HEK293 (cell line): ENCODE data around the gene MTIF2.

Source experiments
- CTCF ChIA-PET: fragments of 350-600 bp; formaldehyde crosslinking; extraction: SDS; loops from one replicate; lab custom pipeline; 2021; ENCODE audit warnings: antibody characterized with exemption; lab: Yijun Ruan, JAX
- POLR2A ChIA-PET: fragments of 300-600 bp; formaldehyde crosslinking; extraction: SDS; loops from one replicate; lab custom pipeline; 2020; ENCODE audit warnings: antibody characterized with exemption, inconsistent platforms; lab: Yijun Ruan, JAX
- H3K27ac ChIP-seq: fragments of 200-500 bp; sonication (Bioruptor generic); 2 replicates; pipeline ENCODE4 v1.5.1; 2014; ENCODE audit warnings: low read depth, low read length, control low read depth, inconsistent platforms; ENCODE audit errors: extremely low read depth
- H3K36me3 ChIP-seq, 2 experiments: fragments of 200-500 bp in 1 of 2; sonication (Bioruptor generic) in 1 of 2; 1 replicate in 1 of 2; 2 replicates in 1 of 2; pipeline ENCODE4 v1.5.1; 2014 to 2017; ENCODE audit warnings: inconsistent platforms in 2 of 2, low read length in 2 of 2; ENCODE audit not compliant: control insufficient read depth in 2 of 2, insufficient read depth in 1 of 2
- H3K4me1 ChIP-seq: fragments of 200-500 bp; sonication (Bioruptor generic); 2 replicates; pipeline ENCODE4 v1.5.1; 2014; ENCODE audit warnings: mild to moderate bottlenecking, low read length, inconsistent platforms; ENCODE audit not compliant: control insufficient read depth, insufficient read depth
- H3K4me3 ChIP-seq: 2 replicates; pipeline ENCODE4 v1.5.1; 2011; ENCODE audit warnings: low read depth, mild to moderate bottlenecking, control low read depth, low read length, moderate library complexity
- H3K9me3 ChIP-seq: fragments of 200-500 bp; sonication (Bioruptor generic); 2 replicates; pipeline ENCODE4 v1.5.1; 2014; ENCODE audit warnings: low read depth, low read length, inconsistent platforms; ENCODE audit not compliant: control insufficient read depth, insufficient read depth
- KLF9 ChIP-seq: fragments of 450-650 bp; formaldehyde crosslinking; IDR thresholded peaks from 2 replicates; pipeline ENCODE4 v1.5.1; 2016; ENCODE audit warnings: missing biosample characterization, missing genetic modification characterization, low read depth
- ZFP37 ChIP-seq: fragments of 450-650 bp; formaldehyde crosslinking; IDR thresholded peaks from 2 replicates; pipeline ENCODE4 v1.5.1; 2016; ENCODE audit warnings: missing biosample characterization, missing genetic modification characterization
- ZIC2 ChIP-seq: fragments of 450-650 bp; formaldehyde crosslinking; IDR thresholded peaks from 2 replicates; pipeline ENCODE4 v1.5.1; 2016; ENCODE audit warnings: missing biosample characterization, missing genetic modification characterization
- ZNF121 ChIP-seq: fragments of 450-650 bp; formaldehyde crosslinking; IDR thresholded peaks from 2 replicates; pipeline ENCODE4 v1.5.1; 2016; ENCODE audit warnings: missing biosample characterization, missing genetic modification characterization
- ZNF174 ChIP-seq: fragments of 450-650 bp; formaldehyde crosslinking; IDR thresholded peaks from 2 replicates; pipeline ENCODE4 v1.5.0; 2017; ENCODE audit warnings: missing biosample characterization, mild to moderate bottlenecking, missing genetic modification characterization
- ZNF24 ChIP-seq: fragments of 450-650 bp; formaldehyde crosslinking; IDR thresholded peaks from 2 replicates; pipeline ENCODE4 v1.5.1; 2016; ENCODE audit warnings: missing biosample characterization, missing genetic modification characterization
- ZNF501 ChIP-seq: fragments of 450-650 bp; formaldehyde crosslinking; IDR thresholded peaks from 2 replicates; pipeline ENCODE4 v1.5.1; 2016; ENCODE audit warnings: missing biosample characterization, missing genetic modification characterization
- ZNF596 ChIP-seq: fragments of 450-650 bp; IDR thresholded peaks from 2 replicates; pipeline ENCODE4 v1.5.0; 2018; ENCODE audit warnings: missing biosample characterization, mild to moderate bottlenecking, missing genetic modification characterization, moderate library complexity
- TF ChIP-seq, protein P1 (sequence below): fragments of 450-650 bp; formaldehyde crosslinking; IDR thresholded peaks from 2 replicates; pipeline ENCODE4 v1.5.1; 2016; ENCODE audit warnings: missing biosample characterization, missing genetic modification characterization
- TF ChIP-seq, protein P2 (sequence below): fragments of 450-650 bp; formaldehyde crosslinking; IDR thresholded peaks from 2 replicates; pipeline ENCODE4 v1.5.1; 2017; ENCODE audit warnings: missing biosample characterization, missing genetic modification characterization
- TF ChIP-seq, protein P3 (sequence below): fragments of 450-650 bp; formaldehyde crosslinking; IDR thresholded peaks from 2 replicates; pipeline ENCODE4 v1.5.1; 2016; ENCODE audit warnings: missing biosample characterization, missing genetic modification characterization

Gene MTIF2

DNA sequence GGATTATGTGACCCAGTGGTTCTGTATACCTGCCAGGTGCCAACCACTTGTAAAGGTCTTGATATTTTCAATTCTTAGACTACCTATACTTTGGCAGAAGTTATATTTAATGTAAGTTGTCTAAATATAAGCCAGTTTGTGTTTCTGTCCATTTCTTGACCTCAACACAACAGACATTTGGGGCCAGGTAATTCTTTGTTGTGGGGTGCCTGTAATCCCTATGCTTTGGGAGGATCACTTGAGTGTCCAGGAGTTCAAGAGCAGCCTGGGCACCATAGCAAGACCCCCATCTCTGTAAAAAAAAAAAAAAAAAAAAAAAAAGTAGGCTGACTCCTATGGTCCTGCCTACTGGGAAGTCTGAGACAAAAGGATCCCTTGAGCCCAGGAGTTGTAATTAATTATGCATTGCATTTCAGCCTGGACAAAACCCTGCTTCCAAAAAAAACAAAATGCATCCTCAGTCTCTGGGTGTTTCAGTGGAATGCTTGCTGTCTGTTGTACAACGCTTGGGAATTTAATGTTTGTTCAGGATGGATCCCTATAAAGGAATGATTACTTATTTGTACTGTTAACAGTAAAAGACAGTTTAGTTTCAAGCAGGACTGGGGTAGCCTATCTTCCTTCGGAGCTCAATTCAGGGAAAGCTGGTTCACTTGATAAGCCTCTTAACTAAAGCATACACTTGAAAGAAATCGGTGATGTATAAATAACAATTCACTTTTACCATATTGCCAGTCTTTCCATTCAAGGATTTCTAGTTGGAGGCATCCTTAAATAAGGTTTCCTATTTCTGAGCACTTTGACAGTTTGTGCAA is 33.1 kb downstream of the MTIF2 start:
- POLR2A ChIA-PET = no interaction called here
- H3K4me1 ChIP-seq = 0 out of 2 replicates have a peak, but pooled peaks cover 6% of the 10 kb centered on the region
- no peak overlapping the region for H3K4me3 ChIP-seq
- H3K27ac ChIP-seq = no peak overlapping the region
- TF ChIP-seq KLF9 (tag by site-specific recombination) = no peak
- 0 out of 2 replicates have a peak, but pooled peaks have one; percentile 21 for TF ChIP-seq ZNF121
- TF ChIP-seq, protein P1, sequence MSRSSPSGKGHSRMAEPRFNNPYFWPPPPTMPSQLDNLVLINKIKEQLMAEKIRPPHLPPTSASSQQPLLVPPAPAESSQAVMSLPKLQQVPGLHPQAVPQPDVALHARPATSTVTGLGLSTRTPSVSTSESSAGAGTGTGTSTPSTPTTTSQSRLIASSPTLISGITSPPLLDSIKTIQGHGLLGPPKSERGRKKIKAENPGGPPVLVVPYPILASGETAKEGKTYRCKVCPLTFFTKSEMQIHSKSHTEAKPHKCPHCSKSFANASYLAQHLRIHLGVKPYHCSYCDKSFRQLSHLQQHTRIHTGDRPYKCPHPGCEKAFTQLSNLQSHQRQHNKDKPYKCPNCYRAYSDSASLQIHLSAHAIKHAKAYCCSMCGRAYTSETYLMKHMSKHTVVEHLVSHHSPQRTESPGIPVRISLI (tag by site-specific recombination) = peak; percentile 38; the same call in 1 of the 2 replicates
- no peaks in the 10 kb centered on the region for H3K9me3 ChIP-seq
- CTCF ChIA-PET = no interaction called here
- peaks cover 43 to 61% of the 10 kb centered on the region in 2 experiments for H3K36me3 ChIP-seq

DNA sequence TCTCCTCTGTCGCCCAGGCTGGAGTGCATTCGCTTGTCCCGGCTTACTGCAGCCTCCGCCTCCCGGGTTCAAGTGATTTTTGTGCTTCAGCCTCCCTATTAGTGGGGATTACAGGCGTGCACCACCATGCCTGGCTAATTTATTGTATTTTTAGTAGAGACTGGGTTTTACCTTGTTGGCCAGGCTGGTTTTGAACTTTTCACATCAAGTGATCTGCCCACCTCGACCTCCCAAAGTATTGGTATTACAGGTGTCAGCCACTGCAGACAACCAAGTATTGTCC is 35.4 kb downstream of the MTIF2 start:
- ChIA-PET CTCF (no interaction called here), POLR2A (no interaction called here)
- peak overlapping the region; percentile 94; the same call in 1 of the 2 replicates for H3K27ac ChIP-seq
- H3K4me3 ChIP-seq = peak overlapping the region; percentile 50
- peaks cover 42 to 57% of the 10 kb centered on the region in 2 experiments for H3K36me3 ChIP-seq
- 0 out of 2 replicates have a peak, but pooled peaks cover 6% of the 10 kb centered on the region for H3K4me1 ChIP-seq
- no peaks in the 10 kb centered on the region for H3K9me3 ChIP-seq
- no peak for TF ChIP-seq ZNF596
- no peak for TF ChIP-seq ZNF174 (tag by site-specific recombination)
- TF ChIP-seq, protein P2, sequence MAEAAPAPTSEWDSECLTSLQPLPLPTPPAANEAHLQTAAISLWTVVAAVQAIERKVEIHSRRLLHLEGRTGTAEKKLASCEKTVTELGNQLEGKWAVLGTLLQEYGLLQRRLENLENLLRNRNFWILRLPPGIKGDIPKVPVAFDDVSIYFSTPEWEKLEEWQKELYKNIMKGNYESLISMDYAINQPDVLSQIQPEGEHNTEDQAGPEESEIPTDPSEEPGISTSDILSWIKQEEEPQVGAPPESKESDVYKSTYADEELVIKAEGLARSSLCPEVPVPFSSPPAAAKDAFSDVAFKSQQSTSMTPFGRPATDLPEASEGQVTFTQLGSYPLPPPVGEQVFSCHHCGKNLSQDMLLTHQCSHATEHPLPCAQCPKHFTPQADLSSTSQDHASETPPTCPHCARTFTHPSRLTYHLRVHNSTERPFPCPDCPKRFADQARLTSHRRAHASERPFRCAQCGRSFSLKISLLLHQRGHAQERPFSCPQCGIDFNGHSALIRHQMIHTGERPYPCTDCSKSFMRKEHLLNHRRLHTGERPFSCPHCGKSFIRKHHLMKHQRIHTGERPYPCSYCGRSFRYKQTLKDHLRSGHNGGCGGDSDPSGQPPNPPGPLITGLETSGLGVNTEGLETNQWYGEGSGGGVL (tag by site-specific recombination) = no peak
- TF ChIP-seq, protein P3, sequence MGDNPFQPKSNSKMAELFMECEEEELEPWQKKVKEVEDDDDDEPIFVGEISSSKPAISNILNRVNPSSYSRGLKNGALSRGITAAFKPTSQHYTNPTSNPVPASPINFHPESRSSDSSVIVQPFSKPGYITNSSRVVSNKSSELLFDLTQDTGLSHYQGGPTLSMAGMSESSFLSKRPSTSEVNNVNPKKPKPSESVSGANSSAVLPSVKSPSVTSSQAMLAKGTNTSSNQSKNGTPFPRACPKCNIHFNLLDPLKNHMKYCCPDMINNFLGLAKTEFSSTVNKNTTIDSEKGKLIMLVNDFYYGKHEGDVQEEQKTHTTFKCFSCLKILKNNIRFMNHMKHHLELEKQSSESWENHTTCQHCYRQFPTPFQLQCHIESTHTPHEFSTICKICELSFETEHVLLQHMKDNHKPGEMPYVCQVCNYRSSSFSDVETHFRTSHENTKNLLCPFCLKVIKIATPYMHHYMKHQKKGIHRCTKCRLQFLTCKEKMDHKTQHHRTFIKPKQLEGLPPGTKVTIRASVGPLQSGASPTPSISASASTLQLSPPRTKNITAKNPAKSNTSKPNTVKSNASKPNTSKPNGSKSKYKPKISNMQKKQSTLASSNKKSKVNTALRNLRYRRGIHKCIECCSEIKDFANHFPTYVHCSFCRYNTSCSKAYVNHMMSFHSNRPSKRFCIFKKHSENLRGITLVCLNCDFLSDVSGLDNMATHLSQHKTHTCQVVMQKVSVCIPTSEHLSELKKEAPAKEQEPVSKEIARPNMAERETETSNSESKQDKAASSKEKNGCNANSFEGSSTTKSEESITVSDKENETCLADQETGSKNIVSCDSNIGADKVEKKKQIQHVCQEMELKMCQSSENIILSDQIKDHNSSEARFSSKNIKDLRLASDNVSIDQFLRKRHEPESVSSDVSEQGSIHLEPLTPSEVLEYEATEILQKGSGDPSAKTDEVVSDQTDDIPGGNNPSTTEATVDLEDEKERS (tag by site-specific recombination) = no peak
- no peak for TF ChIP-seq ZNF24 (tag by site-specific recombination)
- TF ChIP-seq, all 188 proteins: peak for 0

DNA sequence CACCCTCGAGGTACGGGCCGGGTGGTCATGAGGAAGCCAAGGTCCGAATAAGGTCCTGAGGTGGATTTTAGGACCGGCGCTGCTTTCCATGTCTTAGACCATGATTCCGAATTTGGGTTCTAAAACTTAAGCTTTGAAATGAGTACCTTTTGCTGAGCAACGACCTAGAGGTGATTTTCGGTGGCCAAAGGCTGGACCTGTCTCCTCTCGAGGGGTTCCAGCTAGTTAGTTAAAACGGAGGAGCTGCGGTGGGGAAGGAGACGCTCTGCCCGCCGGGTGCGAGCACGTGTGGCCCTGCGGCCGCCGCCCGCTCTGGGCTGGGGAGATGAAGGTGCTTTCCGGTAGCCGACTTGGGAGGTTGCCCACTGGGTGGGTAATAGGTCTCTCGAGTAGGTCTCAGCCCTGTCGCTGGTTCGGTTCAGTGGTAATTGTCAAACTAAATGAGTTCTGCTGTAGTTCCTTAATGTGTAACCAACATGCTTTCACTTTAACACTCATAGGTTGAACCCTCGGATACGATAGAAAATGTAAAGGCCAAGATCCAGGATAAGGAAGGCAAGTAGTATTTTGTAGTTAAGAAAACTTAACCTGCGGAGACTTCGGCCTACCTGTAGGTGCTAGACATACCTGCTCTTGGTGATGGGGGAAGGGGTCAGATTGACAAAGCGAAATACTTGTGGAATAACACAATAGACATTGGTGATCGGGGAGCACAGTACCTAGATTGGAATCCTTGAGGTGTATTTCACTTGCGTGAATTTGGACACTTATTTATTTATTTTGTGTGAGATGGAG is 36.0 kb downstream of the MTIF2 start:
- Histone ChIP-seq H3K4me1 (0 out of 2 replicates have a peak, but pooled peaks cover 6% of the 10 kb centered on the region), H3K27ac (peak overlapping the region; percentile 94), H3K4me3 (peak overlapping the region; percentile 50), H3K9me3 (no peaks in the 10 kb centered on the region), H3K36me3 (peaks cover 36 to 58% of the 10 kb centered on the region in 2 experiments)
- CTCF ChIA-PET = no interaction called here
- TF ChIP-seq ZFP37 (tag by site-specific recombination) (0 out of 2 replicates have a peak, but pooled peaks have one; percentile 6), ZIC2 (no peak), ZNF501 (tag by site-specific recombination) (0 out of 2 replicates have a peak, but pooled peaks have one; percentile 4)
- POLR2A ChIA-PET = interaction anchor here (0.8 to 1.4 kb wide), 6 partner anchors 9 to 385 kb away, joined by 3 to 23 read pairs (median 4); partner anchors contain the start of genes CFAP36, PPP4R3B and RTN4
